Omental fat pad (tissue), 4 donors: Measurements from ENCODE around the gene ZSCAN25. TPM values are rescaled to one million over a fixed set of nuclear protein-coding genes. Genes with fewer than 3 reads are reported as not detected.
"Not testable (repeated sequence)": the region's sequence is repeated elsewhere in the genome, so short reads cannot be mapped to it uniquely, and the experiment has no call there.

Source experiments
- ATAC-seq: fragments of 150-250 bp; one replicate; pipeline ENCODE4 v1.9.1; 2016; ENCODE audit warnings: mild to moderate bottlenecking, moderate library complexity; ENCODE audit not compliant: low FRiP score
- DNase-seq: peaks from one replicate; pipeline ENCODE4 v3.0.0-alpha.2; 2019; ENCODE audit warnings: low spot score
- CTCF ChIP-seq, 3 donors: fragments of 450-650 bp; IDR thresholded peaks; one replicate each; pipeline ENCODE4 v1.5.1; 2016 to 2017; ENCODE audit warnings: antibody characterized with exemption in 3 of 3, mild to moderate bottlenecking in 3 of 3, moderate library complexity in 2 of 3
- total RNA-seq, 4 donors: library from RNA; depleted of rRNA; stranded (reverse); fragments of >200 nt; gene quantifications; one replicate each; pipeline ENCODE4 v1.1.0, GENCODE V29; 2016

Gene ZSCAN25
- 10 to 100 TPM in 3 of 4 donors, 1 to 10 TPM in 1; 9.1 to 21.0 (median 15.0) TPM for total RNA-seq

- peak; percentile 99 for ATAC-seq
- peak; percentile 50 for DNase-seq
- no peak for TF ChIP-seq CTCF (IDR thresholded peaks at IDR 0.05)
Measured at GRCh38 chr7:99616359-99617191, at the start of gene ZSCAN25. Gene ZSCAN25 (plus strand): TSS chr7:99616946. CDS start chr7:99619607, 2,661 bp downstream.

- DNase-seq, ATAC-seq: not testable (repeated sequence)
Measured at GRCh38 chr7:99568770-99569169, 48.0 kb upstream of the ZSCAN25 start.

DNA sequence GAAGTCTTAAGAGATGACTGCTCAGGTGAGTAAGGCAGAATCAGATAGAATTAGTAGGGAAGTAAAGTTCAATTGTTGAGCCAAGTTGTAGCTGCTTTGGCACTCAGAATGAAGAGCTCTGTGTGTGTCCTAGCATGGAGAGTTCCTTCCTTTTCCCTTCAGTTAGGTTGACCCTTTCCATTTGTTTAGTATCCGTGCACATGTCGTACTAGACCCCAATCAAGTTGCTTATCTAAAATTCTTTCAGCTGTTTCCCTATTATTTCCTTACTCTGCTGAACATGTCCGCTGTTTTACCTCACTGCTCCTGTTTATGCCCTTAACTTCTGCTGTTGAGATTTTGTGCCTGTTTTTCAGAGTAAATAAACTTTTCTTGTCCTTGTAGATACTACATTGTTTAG is 45.0 kb upstream of the ZSCAN25 start:
- ATAC-seq: no peak
- no peak for TF ChIP-seq CTCF (IDR thresholded peaks at IDR 0.05)
- DNase-seq: no peak

GRCh38 chr7:99573257-99573656 is 43.5 kb upstream of the ZSCAN25 start:
- ATAC-seq: no peak
- no peak for DNase-seq

DNA sequence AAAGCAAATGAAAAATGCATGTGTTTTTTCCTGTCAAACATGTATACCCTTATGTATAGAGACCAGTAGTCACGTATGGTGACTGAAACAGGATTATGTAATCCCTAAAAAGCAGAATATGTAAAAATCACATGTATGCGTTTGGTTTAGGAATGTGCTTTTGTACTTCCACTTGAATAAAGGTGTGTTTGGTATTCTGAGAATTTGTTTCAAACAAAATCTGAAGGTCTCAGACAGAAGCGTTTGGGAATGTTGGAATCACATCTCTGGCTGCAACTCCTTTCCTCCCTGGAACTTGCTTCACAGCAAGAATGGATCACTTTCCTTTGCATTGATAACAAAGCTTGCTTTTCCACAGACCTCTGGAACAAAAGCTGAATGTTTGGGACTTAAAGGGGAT is 40.5 kb upstream of the ZSCAN25 start:
- DNase-seq (no peak), ATAC-seq (no peak)
- no peak for TF ChIP-seq CTCF (IDR thresholded peaks at IDR 0.05)

More at GRCh38 chr7:99573257-99573656, 43.5 kb upstream of the ZSCAN25 start:
- TF ChIP-seq CTCF (IDR thresholded peaks at IDR 0.05): no peak

GRCh38 chr7:99579281-99579955 is 37.3 kb upstream of the ZSCAN25 start:
- no peak for TF ChIP-seq CTCF (IDR thresholded peaks at IDR 0.05)
- ATAC-seq: no peak
- no peak for DNase-seq

DNA sequence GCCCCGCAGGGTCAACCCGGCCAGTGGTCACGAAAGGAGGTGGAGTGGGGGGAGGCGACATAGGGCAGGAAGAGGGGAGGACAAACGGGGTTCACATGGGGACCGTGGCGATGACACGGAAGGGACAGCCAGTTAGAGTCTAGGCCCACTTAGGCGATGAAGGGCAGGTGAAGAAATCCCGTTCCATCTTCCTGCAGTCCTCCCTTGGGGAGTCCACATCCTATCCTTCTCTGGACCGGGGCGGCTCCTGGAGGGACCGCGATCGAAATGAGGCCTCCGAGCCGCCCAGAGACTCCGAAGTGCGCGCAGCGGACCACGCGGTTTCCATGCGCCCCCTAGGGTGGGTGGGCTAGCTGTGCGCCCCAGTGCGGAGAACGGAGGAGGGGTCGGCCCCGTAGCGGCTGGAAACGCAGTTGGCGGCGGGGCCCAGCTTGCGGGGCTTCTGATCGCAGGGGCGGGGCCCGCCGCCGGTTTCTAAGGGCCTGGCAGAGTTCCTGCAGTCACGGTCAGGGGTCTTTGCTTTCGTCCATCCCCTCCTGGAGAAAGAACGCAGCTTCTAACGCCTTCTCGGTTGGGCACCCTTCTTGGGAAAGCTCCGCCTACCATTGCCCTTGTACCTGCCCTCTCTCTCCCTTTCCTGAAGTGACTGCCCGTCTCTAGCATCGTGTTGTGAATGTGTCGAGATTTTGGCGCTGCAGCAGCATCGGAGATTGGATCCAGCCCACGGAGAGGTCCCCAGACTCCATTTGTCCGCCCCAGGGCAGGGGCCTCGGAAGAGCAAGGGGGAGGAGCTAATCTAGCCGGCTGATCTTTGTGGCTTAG is 36.6 kb upstream of the ZSCAN25 start:
- ATAC-seq (peak; percentile 61), DNase-seq (no peak)
- no peak for TF ChIP-seq CTCF (IDR thresholded peaks at IDR 0.05)

- DNase-seq, ATAC-seq: not testable (repeated sequence)
Measured at GRCh38 chr7:99580778-99581332, 35.9 kb upstream of the ZSCAN25 start.
